Inflammatory macrophage treated with lipopolysaccharide for 1 hour (primary cell): ENCODE data around the gene ANKRD13C.

Source experiments
- DNase-seq, 2 donors: peaks; one replicate each; pipeline ENCODE4 v3.0.0-alpha.2; 2020 to 2022

The ANKRD13C gene

GRCh38 chr1:70288166-70288565 lies 66.4 kb downstream of the ANKRD13C start:
- DNase-seq, result no peak

DNA sequence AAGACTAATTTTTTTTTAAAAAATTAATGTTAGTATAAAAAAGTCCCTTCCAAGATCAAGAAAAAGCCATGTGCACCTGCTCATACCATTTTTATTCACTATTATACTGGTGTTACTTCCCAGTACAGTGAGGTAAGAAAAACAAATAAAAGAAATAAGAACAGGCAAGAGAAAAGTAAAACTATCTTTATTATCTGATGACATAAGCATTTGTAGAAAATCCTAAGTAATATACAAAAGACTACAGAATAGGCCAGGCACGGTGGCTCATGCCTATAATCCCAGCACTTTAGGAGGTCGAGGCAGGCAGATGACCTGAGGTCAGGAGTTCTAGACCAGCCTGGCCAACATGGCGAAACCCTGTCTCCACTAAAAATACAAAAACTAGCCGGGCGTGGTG lies 68.1 kb downstream of the ANKRD13C start:
- DNase-seq, result no peak

DNA sequence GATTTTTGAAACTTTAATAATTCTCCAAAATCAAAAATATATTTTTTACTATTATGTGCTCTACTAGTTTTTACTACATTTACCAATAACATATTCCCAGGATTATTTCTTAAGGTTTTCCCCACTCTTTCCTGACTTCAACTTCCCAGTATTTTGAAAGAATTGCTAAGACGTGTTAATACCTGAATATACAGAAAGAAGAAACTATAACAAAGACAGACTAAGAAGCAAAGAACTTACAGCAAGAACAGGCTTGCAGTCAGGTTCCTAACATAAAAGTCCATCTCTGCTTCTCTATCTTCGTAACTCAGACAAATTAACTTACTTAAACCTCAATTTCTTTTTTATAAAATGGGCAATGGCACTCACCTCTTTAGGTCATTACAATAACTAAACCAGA lies 70.2 kb downstream of the ANKRD13C start:
- no peak for DNase-seq

GRCh38 chr1:70278710-70279109 lies 75.8 kb downstream of the ANKRD13C start:
- DNase-seq, result no peak

GRCh38 chr1:70277875-70278274 lies 76.6 kb downstream of the ANKRD13C start:
- no peak for DNase-seq

GRCh38 chr1:70265946-70266345 lies 88.6 kb downstream of the ANKRD13C start:
- DNase-seq, result no peak

- DNase-seq, result no peak
Observed at GRCh38 chr1:70264839-70265238, 89.7 kb downstream of the ANKRD13C start.

- DNase-seq, result no peak
Observed at GRCh38 chr1:70256664-70257063, 97.9 kb downstream of the ANKRD13C start.

GRCh38 chr1:70248729-70249128 lies 105.8 kb downstream of the ANKRD13C start:
- DNase-seq, result no peak

DNA sequence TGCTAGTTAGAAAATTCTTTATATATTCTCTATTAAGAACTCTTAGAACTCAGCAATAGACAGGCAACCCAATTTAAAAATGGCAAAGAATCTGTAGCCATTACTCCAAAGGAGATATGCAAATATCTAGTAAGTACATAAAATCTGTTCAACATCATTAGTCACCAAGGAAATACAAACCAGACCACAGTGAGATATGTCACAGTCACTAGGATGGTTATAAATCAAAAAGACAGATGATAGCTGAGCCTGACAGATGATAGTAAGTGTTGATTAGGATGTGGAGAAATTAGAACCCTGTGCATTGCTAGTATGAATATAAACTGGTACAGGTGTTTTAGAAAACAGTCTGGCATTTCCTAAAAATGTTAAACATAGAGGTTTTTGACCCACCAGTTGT lies 106.8 kb downstream of the ANKRD13C start:
- DNase-seq, result no peak

GRCh38 chr1:70247122-70247521 lies 107.4 kb downstream of the ANKRD13C start:
- DNase-seq, result no peak

GRCh38 chr1:70239940-70240339 lies 114.6 kb downstream of the ANKRD13C start:
- no peak for DNase-seq

DNA sequence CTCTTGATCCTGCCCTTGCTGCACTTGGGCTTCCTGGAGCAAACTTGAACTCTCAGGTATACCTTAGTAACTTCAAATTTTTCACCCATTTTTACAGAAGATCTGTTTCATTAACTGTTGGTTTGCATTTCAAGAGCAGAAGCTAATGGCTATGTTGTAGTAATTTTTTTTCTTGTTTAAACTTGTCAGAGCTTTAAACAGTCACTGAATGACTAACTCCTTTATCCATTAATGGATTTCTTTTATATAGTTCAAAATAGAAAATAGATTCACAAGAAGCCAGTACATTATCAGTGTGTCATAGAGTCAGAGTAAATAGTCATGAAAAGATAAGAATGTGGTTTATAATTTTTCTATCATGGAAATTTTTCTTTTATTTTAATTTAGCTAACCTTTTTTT lies 119.8 kb downstream of the ANKRD13C start:
- no peak for DNase-seq

DNA sequence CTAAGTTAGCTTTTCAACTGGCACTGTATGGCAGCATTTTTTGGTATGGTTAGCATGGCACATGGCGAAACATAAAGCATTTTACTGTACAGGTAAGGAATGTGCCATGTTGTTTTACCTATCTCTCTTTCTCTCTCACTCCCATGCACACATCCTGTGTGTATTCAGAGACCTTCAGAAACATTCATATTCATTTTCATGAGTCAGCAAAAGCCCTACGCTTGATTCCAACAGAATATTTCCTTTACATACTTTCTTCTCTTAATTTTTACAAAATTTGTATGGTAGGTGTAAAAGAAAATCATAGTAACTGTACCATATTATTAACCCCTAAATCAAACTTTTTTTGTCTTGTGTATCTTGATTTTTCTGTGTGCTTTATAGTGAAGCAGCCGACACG lies 123.0 kb downstream of the ANKRD13C start:
- no peak for DNase-seq

GRCh38 chr1:70228670-70229069 lies 125.9 kb downstream of the ANKRD13C start:
- DNase-seq, result no peak

GRCh38 chr1:70227439-70227838 lies 127.1 kb downstream of the ANKRD13C start:
- DNase-seq, result no peak

DNA sequence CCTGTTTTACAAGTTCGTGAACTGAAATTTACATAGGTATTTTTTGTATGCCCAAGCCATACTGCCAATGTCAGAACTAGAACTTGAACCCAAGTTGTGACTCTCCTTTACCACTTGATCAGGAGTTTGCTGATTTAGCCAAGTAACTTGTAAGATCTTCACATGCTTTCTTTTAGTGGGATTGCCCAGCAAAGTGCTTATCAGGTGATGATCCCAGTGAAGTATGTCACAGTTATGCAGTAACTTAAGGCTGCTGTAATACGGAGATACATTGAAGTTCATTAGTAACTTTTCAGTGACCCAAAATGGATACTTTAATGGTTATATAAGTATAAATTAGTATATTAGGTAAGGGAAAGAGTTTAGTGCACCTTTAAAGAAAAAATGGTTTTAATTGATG lies 129.6 kb downstream of the ANKRD13C start:
- no peak for DNase-seq

DNA sequence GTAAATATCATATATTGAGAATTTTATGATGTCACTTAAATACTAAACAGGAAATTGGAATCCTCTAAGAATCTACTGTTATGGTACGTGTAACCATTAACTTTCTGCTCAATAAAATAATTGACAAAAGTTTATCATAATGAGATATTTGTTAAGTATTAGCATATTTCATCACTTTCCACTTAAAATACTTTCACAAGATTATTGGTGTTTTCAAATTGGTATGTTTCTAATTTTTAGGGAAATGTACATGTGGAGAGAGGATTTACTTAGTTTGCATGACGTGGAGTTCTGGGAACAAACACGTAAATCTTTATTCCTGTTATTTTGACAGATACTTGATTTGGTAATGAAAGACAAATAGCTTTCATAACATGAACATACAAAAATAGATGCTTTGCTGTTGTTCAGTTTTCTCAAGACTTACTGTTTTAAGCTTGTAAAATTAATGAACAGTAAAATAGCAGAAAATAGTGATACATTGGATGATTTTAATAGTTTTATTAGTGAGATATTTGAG lies 131.7 kb downstream of the ANKRD13C start:
- peak; percentile 15 to 21 for DNase-seq

DNA sequence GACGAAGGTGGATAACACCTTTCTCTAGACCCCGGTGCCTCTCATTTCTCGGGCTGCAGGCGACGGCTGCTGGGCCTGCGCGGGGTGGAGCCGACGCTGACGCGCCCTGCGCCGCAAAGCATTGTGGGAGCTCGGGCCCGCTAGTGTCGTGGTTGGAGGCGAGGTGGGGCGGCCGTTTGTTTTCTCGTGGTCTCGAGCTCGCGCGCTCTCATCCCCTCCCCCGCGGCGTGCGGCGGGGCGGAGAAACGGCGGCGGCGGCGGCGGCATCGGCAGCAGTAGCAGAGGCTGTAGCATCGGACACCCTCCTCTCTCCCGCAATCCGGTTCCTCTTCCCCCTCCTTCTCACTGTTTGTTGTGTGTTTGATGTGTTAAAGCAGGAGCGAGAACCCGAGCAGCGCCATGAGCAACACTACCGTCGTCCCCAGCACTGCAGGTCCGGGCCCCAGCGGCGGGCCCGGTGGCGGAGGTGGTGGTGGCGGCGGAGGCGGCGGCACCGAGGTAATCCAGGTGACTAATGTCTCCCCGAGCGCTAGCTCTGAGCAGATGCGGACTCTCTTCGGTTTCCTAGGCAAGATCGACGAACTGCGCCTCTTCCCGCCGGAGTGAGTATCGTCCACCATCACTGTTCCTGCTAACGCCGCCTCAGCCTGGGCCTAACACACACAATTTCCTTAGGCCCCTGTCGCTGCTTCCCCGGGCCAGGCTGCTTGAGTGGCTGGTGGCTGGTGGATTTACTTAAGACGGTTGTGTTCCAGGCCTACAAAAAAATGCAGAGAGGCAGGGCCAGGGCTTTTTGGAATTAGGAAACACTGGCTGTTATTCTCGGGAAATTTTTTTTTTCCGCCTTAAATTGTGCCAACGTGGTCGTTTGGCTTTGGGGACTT lies 133.0 kb downstream of the ANKRD13C start, which contains the start of gene SRSF11:
SRSF11 (plus strand) TSS at position 143 of the 884 bp plus-strand sequence; CDS start at position 400, 257 bp downstream.
- DNase-seq, result peak; percentile 93 to 97

- no peak for DNase-seq
Observed at GRCh38 chr1:70220517-70221237, 133.8 kb downstream of the ANKRD13C start.

- peak; percentile 7 to 41 for DNase-seq
Observed at GRCh38 chr1:70220015-70220414, 134.5 kb downstream of the ANKRD13C start.

DNA sequence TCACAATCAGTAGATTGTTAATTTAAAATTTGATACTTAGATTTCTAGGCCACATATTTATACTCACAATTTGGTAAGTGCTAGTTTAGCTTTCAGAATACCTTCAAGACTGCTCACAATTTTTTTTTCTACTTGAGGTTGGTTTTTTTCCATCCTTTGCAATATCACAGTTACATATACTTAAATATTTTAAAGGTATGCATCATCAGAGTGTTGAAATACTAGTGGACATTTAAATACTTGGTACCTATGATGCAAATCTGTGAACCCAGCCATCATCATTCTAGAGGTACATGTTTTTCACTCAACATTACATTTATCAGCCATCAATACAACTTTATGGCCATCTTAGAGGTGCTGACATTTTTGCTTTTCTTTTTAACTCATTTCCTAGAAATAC lies 143.0 kb downstream of the ANKRD13C start:
- DNase-seq, result no peak

DNA sequence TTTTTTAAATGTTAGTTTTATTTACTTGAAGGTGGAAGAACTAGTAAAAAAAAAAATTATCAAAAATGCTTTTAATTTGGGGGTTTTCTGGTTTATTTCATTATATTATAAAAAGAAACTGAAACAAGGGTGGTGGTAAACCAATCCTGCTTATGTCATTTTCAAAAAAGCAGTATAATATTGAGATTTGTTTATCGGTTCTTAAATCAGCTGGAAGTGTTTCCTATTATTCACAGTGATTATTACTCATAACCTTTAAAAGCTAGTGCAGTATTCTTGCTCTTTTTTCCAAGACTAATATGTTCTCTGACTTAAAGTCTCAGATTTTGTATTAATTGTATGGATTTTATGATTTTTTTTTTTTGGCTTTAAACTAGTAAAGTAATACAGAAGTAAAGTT lies 143.7 kb downstream of the ANKRD13C start:
- no peak for DNase-seq
